NCI-H446 (cell line): ENCODE data around the gene ZMIZ1.

Experiments used
- DNase-seq, 2 experiments: peaks; one replicate each; lab custom pipeline; 2025; lab: John Stamatoyannopoulos, UW

The ZMIZ1 gene

GRCh38 chr10:79097021-79097872 lies 28.5 kb downstream of the ZMIZ1 start:
- DNase-seq, result no peak

- DNase-seq, result no peak
These were observed 29.3 kb downstream of the ZMIZ1 start for GRCh38 chr10:79098061-79098460.

GRCh38 chr10:79098596-79099015 lies 29.8 kb downstream of the ZMIZ1 start:
- DNase-seq, result no peak

- DNase-seq, result no peak
These were observed 31.2 kb downstream of the ZMIZ1 start for GRCh38 chr10:79099898-79100448.

GRCh38 chr10:79100771-79101170 lies 32.0 kb downstream of the ZMIZ1 start:
- DNase-seq, result no peak

GRCh38 chr10:79101560-79102497 lies 33.1 kb downstream of the ZMIZ1 start:
- peak; percentile 41 to 76 for DNase-seq

GRCh38 chr10:79102498-79102874 lies 33.7 kb downstream of the ZMIZ1 start:
- DNase-seq, result peak; percentile 81 to 82

GRCh38 chr10:79103129-79103528 lies 34.4 kb downstream of the ZMIZ1 start:
- peak; percentile 56 to 68 for DNase-seq

- DNase-seq, result peak in 1 of 2 experiments; percentile 68
These were observed 34.8 kb downstream of the ZMIZ1 start for GRCh38 chr10:79103585-79103984.

- no peak for DNase-seq
These were observed 36.5 kb downstream of the ZMIZ1 start for GRCh38 chr10:79105150-79105739.

- peak in 1 of 2 experiments; percentile 6 for DNase-seq
These were observed 37.1 kb downstream of the ZMIZ1 start for GRCh38 chr10:79105818-79106217.

GRCh38 chr10:79106256-79107050 lies 37.7 kb downstream of the ZMIZ1 start:
- no peak for DNase-seq

- peak; percentile 40 to 67 for DNase-seq
These were observed 39.0 kb downstream of the ZMIZ1 start for GRCh38 chr10:79107736-79108264.

- no peak for DNase-seq
These were observed 40.0 kb downstream of the ZMIZ1 start for GRCh38 chr10:79108728-79109127.

GRCh38 chr10:79111427-79111826 lies 42.7 kb downstream of the ZMIZ1 start:
- peak in 1 of 2 experiments; percentile 69 for DNase-seq

GRCh38 chr10:79111846-79112614 lies 43.3 kb downstream of the ZMIZ1 start:
- no peak for DNase-seq

- DNase-seq, result peak; percentile 40 to 83
These were observed 44.2 kb downstream of the ZMIZ1 start for GRCh38 chr10:79112881-79113431.

- DNase-seq, result no peak
These were observed 45.1 kb downstream of the ZMIZ1 start for GRCh38 chr10:79113827-79114226.

- DNase-seq, result no peak
These were observed 46.5 kb downstream of the ZMIZ1 start for GRCh38 chr10:79115302-79115701.

- no peak for DNase-seq
These were observed 47.6 kb downstream of the ZMIZ1 start for GRCh38 chr10:79116368-79116767.
